Osteoblast (primary cell): Measurements from ENCODE around the gene LCNL1. TPM values are rescaled to one million over a fixed set of nuclear protein-coding genes. Genes with fewer than 3 reads are reported as not detected.

ENCODE experiments used
- DNase-seq: peaks from one replicate; pipeline ENCODE4 v3.0.0; 2011; ENCODE audit warnings: low spot score, mixed read lengths; ENCODE audit not compliant: insufficient read length; ENCODE audit errors: missing footprints
- H2AFZ ChIP-seq: 2 replicates; pipeline ENCODE4 v1.6.0; 2011; ENCODE audit warnings: mild to moderate bottlenecking, low read length
- H3K27ac ChIP-seq: 2 replicates; pipeline ENCODE4 v1.5.1; 2011; ENCODE audit warnings: mild to moderate bottlenecking, low read depth, low read length, moderate library complexity
- H3K27me3 ChIP-seq: 2 replicates; pipeline ENCODE4 v1.6.0; 2012; ENCODE audit warnings: mild to moderate bottlenecking, control low read depth, inconsistent platforms, low read length, moderate library complexity; ENCODE audit not compliant: insufficient read depth
- H3K36me3 ChIP-seq: 2 replicates; pipeline ENCODE4 v1.5.1; 2011; ENCODE audit warnings: mild to moderate bottlenecking, low read length, control low read depth, moderate library complexity; ENCODE audit not compliant: insufficient read depth
- H3K4me1 ChIP-seq: 2 replicates; pipeline ENCODE4 v1.5.1; 2011; ENCODE audit warnings: mild to moderate bottlenecking, low read length, control low read depth, moderate library complexity; ENCODE audit not compliant: insufficient read depth
- H3K4me2 ChIP-seq: 2 replicates; pipeline ENCODE4 v1.6.0; 2011; ENCODE audit warnings: mild to moderate bottlenecking, low read length; ENCODE audit not compliant: insufficient read depth
- H3K4me3 ChIP-seq: fragments of 200-600 bp; sonication (generic); 3 replicates; pipeline ENCODE4 v1.5.1; 2012; ENCODE audit warnings: mild to moderate bottlenecking, low read length, inconsistent platforms; ENCODE audit not compliant: insufficient read depth
- H3K79me2 ChIP-seq: 2 replicates; pipeline ENCODE4 v1.6.0; 2012; ENCODE audit warnings: mild to moderate bottlenecking, low read length, control low read depth, inconsistent platforms; ENCODE audit not compliant: insufficient read depth
- H3K9me3 ChIP-seq: 2 replicates; pipeline ENCODE4 v1.5.1; 2011; ENCODE audit warnings: low read depth, low read length, control low read depth
- H4K20me1 ChIP-seq: 2 replicates; pipeline ENCODE4 v1.6.0; 2012; ENCODE audit warnings: mild to moderate bottlenecking, low read length, control low read depth; ENCODE audit not compliant: insufficient read depth
- total RNA-seq: library from RNA; depleted of rRNA; stranded (reverse); fragments of >200 nt; gene quantifications from 2 replicates; pipeline ENCODE4 v1.2.3, GENCODE V29; 2012
- TF ChIP-seq, protein P1 (sequence below): IDR thresholded peaks from 2 replicates; pipeline ENCODE4 v1.5.1; 2011; ENCODE audit warnings: mild to moderate bottlenecking, low read depth, low read length, moderate library complexity; ENCODE audit errors: extremely low read depth

Gene LCNL1
- total RNA-seq, 1 donor: 5.4 TPM

DNA sequence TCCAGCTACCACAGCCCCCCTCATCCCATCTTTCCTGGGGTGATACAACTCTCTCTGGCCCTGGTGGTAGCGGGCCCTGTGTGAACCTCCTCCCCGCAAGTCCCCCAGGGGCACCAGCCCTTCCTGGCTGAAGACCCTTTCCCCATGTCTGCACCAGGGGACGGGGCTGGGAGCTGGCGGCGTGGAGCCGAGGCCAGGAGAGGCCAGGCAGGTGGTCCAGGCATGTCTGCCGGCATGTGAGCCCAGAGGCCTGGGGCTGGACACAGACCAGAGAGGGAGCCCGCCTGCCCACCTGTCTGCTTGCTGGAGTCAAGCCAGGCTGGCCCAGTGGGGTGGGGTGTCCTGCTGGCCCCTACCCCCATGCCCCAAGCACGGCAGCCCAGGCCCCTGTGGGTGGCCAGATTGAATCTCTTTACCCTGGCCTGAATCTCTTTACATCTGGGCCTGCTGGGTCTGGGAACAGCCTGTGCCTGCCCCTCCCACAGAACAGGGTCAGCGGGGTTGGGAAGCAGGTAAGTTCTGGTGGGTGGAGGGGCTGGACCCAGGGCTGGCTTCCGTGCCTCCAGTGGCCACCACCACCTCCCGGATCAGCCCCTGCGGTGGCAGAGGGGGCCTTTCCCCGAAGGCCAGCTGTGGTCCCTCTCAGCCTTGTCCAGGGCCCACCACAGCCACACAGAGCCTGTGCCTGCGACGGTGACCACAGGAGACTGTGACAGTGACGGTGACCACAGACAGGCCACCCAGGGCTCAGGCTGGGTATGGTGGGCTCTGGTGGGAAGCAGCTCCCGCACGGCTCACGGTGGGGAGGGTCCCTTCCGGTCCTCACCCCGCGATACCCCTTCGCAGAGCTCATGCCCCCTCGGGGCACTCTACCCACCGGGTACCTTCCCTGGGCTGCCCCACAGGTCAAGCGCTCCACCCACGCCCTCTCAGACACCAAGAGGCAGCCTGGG lies 23.6 kb upstream of the LCNL1 start:
- H4K20me1 ChIP-seq: no peaks in the 10 kb centered on the region
- no peaks in the 10 kb centered on the region for H3K9me3 ChIP-seq
- no peak overlapping the region for H2AFZ ChIP-seq
- TF ChIP-seq, protein P1, sequence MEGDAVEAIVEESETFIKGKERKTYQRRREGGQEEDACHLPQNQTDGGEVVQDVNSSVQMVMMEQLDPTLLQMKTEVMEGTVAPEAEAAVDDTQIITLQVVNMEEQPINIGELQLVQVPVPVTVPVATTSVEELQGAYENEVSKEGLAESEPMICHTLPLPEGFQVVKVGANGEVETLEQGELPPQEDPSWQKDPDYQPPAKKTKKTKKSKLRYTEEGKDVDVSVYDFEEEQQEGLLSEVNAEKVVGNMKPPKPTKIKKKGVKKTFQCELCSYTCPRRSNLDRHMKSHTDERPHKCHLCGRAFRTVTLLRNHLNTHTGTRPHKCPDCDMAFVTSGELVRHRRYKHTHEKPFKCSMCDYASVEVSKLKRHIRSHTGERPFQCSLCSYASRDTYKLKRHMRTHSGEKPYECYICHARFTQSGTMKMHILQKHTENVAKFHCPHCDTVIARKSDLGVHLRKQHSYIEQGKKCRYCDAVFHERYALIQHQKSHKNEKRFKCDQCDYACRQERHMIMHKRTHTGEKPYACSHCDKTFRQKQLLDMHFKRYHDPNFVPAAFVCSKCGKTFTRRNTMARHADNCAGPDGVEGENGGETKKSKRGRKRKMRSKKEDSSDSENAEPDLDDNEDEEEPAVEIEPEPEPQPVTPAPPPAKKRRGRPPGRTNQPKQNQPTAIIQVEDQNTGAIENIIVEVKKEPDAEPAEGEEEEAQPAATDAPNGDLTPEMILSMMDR: no peak
- no peak for DNase-seq
- H3K4me3 ChIP-seq: no peak overlapping the region
- H3K4me1 ChIP-seq: no peaks in the 10 kb centered on the region
- no peak overlapping the region for H3K4me2 ChIP-seq
- H3K27me3 ChIP-seq: no peaks in the 10 kb centered on the region
- no peaks in the 10 kb centered on the region for H3K79me2 ChIP-seq
- no peaks in the 10 kb centered on the region for H3K36me3 ChIP-seq
- no peak overlapping the region for H3K27ac ChIP-seq

DNA sequence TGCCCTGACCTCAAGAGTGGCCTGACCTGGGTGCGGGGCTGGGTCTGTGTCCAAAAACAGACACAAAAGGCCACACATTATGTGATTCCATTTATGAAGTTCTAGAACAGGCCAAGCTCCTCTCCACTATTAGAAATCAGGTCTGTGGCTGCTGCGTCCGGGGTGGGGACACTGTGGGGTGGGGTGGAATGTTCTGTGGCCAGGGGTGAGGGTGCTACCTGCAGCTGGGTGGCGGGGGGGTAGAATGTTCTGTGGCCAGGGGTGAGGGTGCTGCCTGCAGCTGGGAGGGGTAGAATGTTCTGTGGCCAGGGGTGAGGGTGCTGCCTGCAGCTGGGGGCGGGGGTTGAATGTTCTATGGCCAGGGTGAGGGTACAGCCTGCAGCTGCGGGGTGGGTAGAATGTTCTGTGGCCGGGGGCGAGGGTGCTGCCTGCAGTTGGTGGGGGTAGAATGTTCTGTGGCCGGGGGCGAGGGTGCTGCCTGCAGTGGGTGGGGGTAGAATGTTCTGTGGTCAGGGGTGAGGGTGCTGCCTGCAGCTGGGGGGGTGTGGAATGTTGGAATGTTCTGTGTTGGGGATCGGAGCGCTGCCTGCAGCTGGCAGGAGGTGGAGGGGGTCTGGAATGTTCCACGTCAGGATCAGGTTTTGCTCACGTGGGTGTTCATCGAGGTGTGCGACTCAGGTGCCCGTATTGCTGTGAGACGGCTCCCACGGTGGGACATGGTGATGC lies 22.4 kb upstream of the LCNL1 start:
- Histone ChIP-seq H3K4me2 (no peak overlapping the region), H3K4me1 (no peaks in the 10 kb centered on the region), H3K27ac (no peak overlapping the region), H2AFZ (no peak overlapping the region), H4K20me1 (no peaks in the 10 kb centered on the region), H3K9me3 (no peaks in the 10 kb centered on the region), H3K4me3 (no peak overlapping the region), H3K79me2 (no peaks in the 10 kb centered on the region), H3K36me3 (no peaks in the 10 kb centered on the region), H3K27me3 (no peaks in the 10 kb centered on the region)
- DNase-seq: no peak
- TF ChIP-seq, protein P1: no peak

DNA sequence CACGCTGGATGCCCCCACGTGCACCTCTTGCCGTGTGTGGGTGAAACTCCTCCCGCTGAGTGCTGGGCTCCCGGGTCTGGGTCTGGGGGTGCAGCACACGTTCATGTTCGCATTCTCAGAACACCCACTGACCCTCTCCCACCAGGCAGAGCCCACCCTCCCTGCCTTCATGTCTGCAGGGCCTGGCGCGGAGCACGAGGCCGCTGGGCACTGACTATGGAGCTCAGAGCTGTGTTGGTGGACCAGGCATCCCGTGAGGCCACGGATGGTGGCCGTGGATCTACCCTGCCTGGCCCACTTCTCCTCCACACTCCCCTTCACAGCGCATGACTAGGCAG lies 21.9 kb upstream of the LCNL1 start:
- Histone ChIP-seq H4K20me1 (no peaks in the 10 kb centered on the region), H3K4me1 (no peaks in the 10 kb centered on the region), H2AFZ (no peak overlapping the region), H3K4me2 (no peak overlapping the region), H3K27me3 (peaks cover under 1% of the 10 kb centered on the region), H3K79me2 (no peaks in the 10 kb centered on the region), H3K9me3 (no peaks in the 10 kb centered on the region), H3K27ac (no peak overlapping the region), H3K4me3 (no peak overlapping the region), H3K36me3 (no peaks in the 10 kb centered on the region)
- no peak for DNase-seq
- TF ChIP-seq, protein P1: no peak
